ENCODE data around the gene ZNF502.
"Not testable (repeated sequence)": the region's sequence is repeated elsewhere in the genome, so short reads cannot be mapped to it uniquely, and the experiment has no call there.

Gene ZNF502
- 2.6 to 5.2 (median 3.2) reads per million in 3 experiments for total RNA-seq

DNA sequence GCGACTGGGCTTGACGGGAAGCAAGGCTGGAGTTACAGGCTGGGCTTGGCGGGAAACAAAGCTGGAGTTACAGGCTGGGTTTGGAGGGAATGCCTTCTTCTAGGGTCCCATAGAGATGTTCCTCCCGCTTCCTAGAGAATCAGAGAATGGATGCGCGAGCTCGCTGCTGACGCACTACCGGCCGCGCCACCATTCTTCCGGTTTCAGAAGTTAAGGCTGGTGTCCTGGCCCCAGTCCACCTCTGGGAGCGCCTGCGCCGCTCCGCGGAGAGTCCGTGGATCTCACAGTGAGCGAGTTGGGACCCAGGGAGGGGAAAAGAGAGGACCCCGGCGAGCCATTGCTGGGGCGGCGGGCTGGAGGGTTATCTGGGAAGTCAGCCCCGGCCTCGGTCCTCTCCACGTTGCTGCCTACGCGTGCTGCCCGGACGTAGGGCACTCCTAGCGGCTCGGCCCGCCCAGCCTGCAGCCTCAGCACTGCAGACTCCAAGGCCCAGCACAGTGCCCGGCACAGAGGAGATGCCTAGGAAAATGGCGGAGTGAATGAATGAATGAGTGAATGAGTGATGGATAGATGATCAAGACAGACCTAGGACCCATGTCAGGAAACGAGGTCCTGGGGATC is at the start of gene ZNF502:
ZNF502 (plus strand) TSS at position 206 of the 621 bp plus-strand sequence. CDS start 7,602 bp downstream, outside the sequence.
- peak; percentile 31 for DNase-seq

DNA sequence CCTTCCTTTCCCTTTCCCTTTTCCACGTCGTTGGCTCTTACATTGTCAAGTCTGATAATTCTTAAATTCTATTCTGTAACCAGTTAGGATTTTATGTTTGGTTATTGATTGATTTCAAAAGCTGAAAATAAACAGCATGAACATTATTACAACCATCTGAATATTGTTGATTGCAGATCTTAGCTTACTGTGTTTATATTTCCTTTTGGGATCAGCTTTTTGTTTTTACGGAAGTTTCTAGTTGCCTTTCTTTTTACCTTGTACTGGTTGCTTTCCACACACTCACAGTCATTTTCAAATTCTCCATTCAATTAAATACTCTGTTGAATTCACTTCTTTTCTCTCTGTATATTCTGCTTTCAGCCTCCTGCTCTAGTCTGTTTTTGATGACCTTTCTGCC is 47.3 kb upstream of the ZNF502 start:
- no peak for DNase-seq

DNA sequence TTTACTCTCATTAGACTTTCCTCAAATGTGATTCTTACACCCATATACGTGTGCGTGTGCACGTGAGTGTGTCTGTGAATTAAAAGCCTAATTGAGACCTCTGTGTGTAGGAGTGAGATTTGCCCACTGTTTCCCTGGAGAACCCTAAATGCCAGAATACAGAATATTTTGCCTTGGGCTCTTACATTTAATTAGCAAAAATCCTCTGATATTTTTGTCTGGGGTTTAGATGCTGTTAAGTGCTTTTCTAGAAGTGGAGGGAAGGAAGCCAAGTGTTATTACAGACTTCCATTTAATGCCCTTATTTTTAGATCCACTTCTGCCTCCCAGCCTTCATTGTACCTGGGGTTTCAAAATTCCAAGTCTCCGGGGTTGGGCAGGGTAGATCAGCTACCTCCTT is 46.1 kb upstream of the ZNF502 start:
- no peak for DNase-seq

DNA sequence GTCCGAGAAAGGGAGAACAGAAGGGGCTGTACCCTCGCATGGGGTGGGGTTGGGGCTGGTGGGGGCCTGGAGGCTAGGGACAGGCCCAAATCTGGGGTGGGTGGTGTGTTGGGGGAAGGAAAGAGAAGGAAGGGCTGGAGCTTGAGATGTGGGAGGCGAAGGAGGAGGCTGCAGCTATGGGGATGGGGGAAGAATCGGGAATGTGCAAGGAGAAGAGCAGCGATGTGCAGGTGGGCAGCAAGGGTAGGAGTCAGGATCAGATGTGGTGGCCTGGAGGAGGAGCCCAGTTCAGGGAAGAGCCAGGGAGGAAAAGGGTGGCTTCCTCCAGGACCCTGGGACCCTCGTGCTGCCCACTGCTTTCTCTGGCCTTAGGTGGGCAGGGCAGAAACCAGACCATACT is 42.7 kb upstream of the ZNF502 start:
- no peak for DNase-seq

DNA sequence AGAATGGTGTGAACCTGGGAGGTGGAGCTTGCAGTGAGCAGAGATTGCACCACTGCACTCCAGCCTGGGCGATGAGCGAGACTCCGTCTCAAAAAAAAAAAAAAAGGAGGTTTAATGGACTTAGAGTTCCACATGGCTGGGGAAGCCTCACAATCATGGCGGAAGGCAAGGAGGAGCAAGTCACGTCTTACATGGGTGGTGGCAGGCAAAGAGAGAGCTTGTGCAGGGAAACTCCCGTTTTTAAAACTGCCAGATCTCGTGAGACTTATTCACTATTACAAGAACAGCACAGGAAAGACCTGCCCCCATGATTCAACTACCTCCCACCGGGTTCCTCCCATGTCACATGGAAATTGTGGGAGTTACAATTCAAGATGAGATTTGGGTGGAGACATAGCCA is 39.0 kb upstream of the ZNF502 start:
- not testable (repeated sequence) for DNase-seq

DNA sequence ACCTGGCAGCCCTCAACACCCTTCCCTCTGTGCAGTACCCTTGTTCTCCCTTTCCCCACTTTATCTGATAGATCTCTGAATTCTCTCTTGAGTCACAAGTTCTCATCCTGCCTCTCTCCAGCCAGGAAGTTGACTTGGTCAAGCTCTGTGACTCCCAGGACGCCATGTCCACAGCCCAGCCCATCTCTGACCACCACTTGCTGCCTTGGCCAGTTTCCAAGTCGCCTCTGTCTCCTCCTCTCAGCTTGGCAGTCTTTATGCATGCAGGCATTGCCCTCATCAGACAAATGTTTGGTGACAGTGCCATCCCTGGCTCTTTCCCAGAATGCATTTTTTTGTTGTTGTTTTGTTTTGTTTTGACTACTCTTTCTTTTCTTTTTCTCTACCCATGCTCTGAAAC is 38.2 kb upstream of the ZNF502 start:
- no peak for DNase-seq

DNA sequence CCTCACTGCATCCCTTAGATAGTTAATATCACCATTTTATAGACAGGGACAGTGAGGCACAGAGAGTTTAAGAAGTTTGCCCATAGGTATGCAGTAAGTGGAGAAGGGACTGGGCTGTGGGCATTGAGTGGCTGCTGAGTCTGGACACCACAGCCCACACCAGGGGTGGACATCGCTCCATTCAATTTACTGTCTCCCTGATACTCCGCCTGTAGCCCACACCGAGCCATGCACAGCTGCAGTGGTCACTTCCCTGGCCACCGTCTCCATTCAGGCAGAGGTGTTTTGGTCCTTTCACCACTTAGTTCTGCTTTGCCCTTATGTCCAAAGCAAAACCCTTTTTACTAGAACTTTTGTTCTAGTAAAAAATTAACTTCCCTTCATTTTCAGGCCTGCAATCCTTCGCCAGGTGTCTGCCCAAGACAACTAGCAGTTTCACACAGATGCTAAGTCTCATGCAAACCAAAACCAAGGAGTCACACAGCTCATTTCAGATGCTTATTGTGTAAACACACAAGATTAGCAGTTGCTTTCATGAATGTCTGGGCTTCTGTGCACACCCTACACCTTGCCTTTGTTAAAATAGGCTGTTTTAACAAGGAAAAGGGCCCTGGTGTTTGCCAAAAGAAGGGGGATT is 33.9 kb upstream of the ZNF502 start:
- no peak for DNase-seq

DNA sequence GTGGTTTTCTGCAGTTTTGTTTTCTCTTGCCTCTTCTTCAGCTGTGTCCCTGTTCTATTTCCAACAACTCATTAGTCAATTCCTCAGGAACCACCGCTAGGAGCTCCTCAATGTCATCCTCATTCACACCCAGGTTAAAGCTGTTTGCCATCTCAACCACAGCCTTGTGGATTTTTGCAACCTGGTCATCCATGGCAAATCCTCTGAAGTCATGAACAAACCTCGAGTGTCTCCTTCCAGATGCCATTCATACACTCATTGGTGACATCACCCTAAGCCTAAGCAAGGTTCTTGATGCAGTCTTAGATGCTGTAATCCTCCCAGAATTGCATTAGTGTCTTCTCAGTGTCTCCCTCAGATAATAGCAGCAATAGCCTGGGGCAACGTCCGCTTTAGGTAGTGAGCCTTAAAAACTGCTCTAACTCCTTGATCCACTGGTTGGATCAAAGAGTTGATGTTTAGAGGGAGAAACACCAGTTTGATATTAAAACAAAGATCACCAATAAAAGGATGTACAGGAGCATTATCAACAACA is 31.5 kb upstream of the ZNF502 start:
- DNase-seq: no peak

DNA sequence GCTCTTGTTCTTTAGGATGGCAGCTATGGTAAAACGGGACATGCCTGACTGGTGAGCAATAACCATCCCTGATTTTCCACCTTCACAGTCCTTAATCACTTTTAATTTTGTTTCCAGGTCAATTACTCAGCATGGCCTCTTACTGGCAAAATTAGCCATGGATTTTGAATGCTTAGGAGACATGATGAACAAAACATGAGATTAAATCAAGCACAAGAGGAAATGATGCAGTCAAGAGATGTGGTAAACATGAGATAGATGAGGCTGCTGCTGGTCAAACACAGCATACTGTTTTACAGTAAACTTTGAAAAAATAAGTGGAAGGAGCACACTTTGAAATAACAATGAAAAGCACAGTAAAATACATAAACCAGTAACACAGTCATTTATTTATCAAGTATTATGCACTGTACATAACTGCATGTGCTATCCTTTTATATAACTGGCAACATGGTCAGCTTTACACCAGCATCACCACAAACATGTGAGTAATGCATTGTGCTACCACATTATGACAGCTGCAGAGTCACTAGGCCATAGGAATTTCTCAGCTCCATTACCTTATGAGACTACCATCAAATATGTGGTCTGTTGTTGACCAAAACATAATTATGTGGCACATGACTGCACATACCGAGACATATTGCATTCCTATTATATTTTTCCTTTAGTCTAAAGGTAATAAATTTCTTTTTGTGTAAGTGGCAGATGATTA is 30.1 kb upstream of the ZNF502 start:
- no peak for DNase-seq

DNA sequence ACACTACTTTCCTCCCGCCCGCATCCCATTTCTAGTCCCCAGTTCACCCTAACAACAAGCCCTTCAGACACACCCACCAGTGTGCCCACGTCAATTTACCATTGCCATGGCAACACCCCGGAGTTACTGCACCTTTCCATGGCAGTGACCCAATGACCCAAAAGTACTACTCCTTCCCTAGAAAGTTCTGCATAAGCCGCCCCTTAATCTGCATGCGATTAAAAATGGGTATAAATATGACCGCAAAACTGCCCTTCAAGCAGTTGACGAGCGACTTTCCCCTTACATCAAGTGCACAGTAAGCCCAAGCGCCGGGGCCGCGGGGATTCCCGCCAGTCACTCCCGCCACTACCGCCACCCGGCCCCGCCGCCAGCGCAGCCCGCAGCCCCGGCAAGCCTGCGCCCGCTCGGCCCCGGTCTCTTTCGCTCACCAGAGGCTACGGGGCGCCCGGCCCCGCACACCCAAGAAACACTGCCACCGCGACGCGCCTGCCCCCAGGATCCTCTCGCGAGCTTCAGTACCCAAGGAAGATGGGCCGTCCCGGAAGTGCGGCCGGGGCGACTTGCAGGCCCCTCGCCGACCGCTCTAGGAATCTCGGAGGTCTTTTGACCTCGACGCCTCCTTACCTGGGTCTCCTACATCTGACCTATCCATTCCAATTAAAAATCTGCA is 27.2 kb upstream of the ZNF502 start:
- peak; percentile 17 for DNase-seq

DNA sequence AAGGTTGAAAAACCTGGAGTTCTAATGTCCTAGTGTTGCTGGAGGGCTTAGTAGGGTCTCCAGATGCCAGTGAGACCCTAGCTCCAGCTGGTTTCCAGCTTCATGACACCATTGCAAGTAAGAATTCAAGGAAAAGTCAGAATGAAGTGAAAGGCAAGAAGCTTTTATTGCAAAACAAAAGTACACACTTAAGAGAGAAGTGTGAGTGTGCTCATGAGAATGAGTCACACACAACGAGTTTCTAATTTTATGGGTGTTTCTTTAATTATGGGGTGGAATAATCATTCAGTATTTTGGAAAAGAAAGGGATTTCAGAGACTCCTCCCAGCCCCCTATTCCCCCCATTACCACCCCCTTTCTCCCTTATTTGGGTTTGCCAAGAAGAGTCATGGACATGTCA is 24.6 kb upstream of the ZNF502 start:
- DNase-seq: no peak

DNA sequence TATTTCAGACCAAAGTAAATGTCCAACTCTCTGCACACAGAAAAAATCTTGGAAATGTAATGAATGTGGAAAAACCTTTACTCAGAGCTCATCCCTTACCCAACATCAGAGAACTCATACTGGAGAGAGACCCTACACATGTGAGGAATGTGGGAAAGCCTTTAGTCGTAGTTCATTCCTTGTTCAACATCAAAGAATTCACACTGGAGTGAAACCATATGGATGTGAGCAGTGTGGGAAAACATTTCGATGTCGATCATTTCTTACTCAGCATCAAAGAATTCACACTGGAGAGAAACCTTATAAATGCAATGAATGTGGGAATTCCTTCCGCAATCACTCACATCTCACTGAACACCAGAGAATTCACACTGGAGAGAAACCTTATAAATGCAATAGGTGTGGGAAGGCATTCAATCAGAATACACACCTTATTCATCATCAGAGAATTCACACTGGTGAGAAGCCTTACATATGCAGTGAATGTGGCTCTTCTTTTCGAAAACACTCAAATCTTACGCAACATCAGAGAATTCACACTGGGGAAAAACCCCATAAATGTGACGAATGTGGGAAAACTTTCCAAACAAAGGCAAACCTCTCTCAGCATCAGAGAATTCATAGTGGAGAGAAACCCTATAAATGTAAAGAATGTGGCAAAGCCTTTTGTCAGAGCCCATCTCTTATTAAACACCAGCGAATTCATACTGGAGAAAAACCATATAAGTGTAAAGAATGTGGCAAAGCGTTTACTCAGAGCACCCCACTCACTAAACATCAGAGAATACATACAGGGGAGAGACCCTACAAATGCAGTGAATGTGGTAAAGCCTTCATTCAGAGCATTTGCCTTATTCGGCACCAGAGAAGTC is 9.0 kb downstream of the ZNF502 start:
- no peak for DNase-seq

DNA sequence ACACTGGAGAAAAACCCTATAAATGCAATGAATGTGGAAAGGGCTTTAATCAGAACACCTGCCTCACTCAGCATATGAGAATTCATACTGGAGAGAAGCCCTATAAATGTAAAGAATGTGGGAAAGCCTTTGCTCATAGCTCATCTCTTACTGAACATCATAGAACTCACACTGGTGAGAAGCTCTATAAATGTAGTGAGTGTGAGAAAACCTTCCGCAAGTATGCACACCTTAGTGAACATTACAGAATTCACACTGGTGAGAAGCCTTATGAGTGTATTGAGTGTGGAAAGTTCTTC is 9.6 kb downstream of the ZNF502 start:
- DNase-seq: no peak

DNA sequence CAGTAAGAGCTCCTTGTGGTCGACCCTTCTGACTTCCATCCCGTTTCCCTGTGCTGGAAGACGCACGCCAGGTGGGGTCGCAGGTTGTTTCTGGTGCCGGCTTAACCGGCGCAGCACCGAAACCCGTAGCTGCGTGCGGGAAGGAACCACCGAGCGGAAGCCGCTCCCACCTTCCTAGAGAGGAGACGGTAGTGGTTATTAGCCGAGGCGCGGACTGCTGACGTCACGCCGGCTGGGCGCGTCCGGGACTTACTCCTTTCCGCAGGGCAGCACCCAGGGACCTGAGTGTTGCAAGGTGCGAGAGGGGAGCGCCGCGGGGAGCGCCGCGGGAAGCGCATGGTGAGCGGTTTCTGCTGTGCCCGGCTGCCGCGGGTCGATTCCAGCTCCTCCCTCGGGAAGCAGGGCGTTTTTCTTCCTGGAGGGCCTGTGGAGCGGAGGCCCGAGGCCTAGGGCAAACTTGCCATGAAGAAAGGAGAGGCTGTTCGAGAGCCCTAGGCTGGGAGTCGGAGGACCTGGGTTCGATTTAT is 17.0 kb downstream of the ZNF502 start, which contains the start of gene ZNF501:
ZNF501 (plus strand) TSS at position 252 of the 527 bp plus-strand sequence. CDS start 4,787 bp downstream, outside the sequence.
- peak; percentile 80 for DNase-seq

DNA sequence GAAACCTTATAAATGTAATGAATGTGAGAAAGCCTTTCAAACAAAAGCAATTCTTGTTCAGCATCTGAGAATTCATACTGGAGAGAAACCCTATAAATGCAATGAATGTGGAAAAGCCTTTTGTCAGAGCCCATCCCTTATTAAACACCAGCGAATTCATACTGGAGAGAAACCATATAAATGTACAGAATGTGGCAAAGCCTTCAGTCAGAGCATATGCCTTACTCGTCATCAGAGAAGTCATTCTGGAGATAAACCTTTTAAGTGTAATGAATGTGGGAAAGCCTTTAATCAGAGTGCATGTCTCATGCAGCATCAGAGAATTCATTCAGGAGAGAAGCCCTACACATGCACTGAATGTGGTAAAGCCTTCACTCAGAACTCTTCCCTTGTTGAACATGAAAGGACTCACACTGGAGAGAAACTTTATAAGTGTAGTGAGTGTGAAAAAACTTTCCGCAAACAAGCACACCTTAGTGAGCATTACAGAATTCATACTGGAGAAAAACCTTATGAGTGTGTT is 22.2 kb downstream of the ZNF502 start:
- DNase-seq: no peak

DNA sequence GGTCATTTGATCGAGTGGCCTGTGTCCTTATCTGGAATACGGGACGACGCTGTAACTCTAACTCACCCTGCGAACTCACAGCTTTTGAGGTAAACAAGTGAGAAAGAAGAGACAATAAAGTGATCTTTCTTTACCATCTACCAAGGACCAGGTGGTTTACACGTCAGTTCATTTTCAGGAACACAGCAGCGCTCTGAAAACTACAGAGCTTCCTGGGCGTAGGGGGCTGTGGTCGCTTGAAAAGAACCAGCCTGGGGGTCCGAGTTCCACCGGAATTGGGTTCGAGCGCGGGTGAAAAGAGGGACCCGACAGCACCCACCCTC is 48.6 kb downstream of the ZNF502 start:
- no peak for DNase-seq

DNA sequence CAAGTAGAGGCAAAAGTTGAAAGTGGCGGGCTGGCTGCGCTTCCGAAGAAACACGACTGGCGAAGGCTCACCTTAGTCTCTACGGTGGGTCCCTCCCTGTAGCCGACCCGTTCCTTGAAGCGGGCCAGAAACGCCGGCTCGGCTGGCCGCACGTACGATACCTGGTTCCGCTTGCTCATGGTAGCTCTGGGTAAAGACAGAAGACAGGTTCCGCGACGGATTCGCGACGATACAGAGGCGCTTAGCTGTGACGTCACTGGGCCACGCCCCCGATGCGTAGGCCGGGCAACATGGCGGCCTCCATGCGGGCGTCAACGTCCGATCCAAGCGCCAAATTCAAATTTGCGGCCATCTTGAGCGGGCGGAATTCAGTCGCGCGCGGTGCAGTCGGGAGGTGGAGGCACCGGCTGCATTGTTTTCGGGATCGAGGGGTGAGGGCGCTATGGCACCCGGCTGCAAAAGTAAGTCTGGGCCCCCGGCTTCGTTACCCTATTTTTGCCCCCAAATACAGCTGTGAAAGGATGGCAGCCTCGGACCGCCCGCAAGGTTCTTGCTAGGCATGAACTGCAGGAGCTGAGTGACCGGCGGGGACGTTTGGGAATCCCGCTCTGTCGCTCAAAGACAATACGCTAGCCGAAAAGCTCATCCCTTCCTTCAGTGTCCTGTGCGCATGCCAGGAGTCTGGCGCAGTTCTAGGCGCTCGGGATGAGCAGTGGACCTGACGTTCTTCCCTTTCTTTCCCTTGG is 49.1 kb downstream of the ZNF502 start, which contains the start of the genes KIAA1143 and KIF15:
KIAA1143 (minus strand) TSS at position 196 of the 746 bp plus-strand sequence; CDS start at position 179, 17 bp downstream.
KIF15 (plus strand) TSS at position 371 of the 746 bp plus-strand sequence; CDS start at position 443, 72 bp downstream.
- DNase-seq: peak; percentile 95

DNA sequence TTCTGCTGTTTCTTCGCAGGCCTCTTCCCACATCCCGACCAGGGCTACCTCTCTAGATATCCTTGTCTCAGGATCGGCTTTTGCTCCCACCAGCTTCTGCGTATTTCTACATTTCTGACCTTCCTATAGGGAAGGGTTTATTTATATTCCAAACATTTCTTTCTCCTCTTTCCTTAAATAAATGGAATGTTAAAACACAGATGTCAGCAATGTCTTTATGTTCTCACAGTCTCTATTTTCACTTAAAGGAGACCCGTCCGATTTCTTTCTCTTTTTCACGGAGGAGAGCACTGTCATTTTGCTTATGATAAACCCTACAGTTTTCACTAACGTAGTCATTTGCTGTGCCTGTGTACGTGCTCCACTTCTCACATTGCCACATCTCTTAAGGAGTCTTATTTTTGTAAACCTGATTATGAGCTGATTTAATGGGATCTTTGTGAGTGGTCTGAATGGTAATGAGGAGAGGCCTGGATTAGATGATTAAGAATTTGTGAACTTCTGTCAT is 49.8 kb downstream of the ZNF502 start:
- no peak for DNase-seq

DNA sequence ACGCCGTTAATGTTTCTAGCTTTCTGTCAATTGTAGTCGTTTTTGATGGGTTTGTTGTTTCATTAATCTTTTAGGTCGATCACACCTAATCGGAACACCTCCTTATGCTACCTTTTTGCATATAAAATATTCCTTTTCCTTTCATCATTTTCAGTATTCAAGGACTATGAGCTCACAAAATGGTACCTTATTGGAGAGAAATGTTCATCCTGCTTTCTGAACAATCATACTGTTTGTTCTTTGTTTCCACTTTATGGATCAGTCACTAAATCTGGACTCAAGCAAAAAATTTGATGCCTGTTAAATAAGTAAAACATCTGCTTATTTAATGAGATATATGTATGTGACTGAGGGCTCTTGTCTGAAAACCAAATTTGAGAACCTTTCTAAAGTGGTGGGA is 50.2 kb downstream of the ZNF502 start:
- DNase-seq: no peak

DNA sequence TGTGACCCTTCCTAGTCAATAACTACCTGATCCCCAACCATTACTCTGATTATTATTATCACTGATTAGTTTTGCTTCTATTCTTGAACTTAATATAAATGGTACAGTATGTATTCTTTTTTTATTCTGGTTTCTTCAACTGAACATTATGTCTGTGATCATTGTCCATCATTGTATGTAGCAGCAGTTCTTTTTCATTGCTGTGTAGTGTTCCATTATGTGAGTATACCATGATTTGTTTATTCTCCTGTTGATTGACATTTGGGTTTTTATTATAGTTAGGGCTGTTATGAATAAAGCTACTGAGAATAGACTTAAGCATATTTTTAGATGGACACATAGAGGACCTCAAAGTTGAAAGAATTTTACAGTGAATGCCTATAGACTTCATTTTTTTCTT is 51.8 kb downstream of the ZNF502 start:
- DNase-seq: no peak

Measured in central memory CD4-positive, alpha-beta T cell (primary cell).